COLO668 (cell line): ENCODE measurements around the gene LCE4A.
"Not testable (repeated sequence)": the region's sequence is repeated elsewhere in the genome, so short reads cannot be mapped to it uniquely, and the experiment has no call there.

ENCODE experiments used
- DNase-seq: peaks from one replicate; lab custom pipeline; 2025; ENCODE audit not compliant: unreplicated experiment; lab: John Stamatoyannopoulos, UW

Gene LCE4A, protein sequence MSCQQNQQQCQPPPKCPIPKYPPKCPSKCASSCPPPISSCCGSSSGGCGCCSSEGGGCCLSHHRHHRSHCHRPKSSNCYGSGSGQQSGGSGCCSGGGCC

GRCh38 chr1:152707860-152708259 is at the start of gene LCE4A:
Gene LCE4A, plus strand, starts transcription at chr1:152708160. Its CDS starts 916 bp downstream, at chr1:152709076.
- DNase-seq: no peak

DNA sequence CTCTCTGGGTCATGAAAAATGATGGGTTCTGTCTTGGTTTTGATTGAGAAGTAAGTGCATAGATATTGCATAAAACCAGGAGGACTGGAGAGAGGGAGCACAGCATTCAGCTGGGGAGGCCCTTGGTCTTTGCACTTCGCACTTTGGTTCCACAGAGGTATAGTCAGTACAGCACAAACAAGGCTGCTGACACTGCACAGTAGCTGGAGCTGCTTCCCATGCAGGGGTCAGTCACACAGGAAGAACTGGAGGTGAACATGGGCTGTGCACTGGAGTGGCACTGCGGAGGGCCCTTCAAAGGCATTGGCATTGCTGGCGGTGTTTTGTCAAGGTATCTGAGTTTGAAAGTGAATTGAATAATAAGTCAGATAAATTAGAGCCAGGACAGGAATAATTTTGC is 49.3 kb upstream of the LCE4A start:
- DNase-seq: no peak

- DNase-seq: no peak
Observed at GRCh38 chr1:152663098-152663497, 44.9 kb upstream of the LCE4A start, which contains the start of gene LCE2D. Gene LCE2D, plus strand, starts transcription at chr1:152663380. Its CDS starts 726 bp downstream, at chr1:152664106.

DNA sequence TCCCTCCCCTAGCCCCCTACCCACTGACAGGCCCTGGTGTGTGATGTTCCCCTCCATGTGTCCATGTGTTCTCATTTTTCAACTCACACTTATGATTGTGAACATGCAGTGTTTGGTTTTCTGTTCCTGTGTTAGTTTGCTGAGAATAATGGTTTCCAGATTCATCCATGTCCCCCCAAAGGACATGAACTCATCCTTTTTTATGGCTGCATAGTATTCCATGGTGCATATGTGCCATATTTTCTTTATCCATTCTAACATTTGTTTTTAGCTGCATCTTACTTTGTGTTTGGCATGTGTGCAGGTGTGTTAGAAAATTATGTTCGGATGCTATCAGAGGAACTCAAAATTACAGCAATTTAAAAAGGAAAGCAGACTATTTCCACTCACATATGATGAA is 41.8 kb upstream of the LCE4A start:
- DNase-seq: not testable (repeated sequence)

GRCh38 chr1:152667648-152668047 is 40.3 kb upstream of the LCE4A start:
- DNase-seq: no peak

- no peak for DNase-seq
Observed at GRCh38 chr1:152673016-152673415, 34.9 kb upstream of the LCE4A start.

- not testable (repeated sequence) for DNase-seq
Observed at GRCh38 chr1:152674983-152675382, 33.0 kb upstream of the LCE4A start, which contains the start of gene LCE2C. Gene LCE2C, plus strand, starts transcription at chr1:152675279. Its CDS starts 737 bp downstream, at chr1:152676016.

- no peak for DNase-seq
Observed at GRCh38 chr1:152679459-152679858, 28.5 kb upstream of the LCE4A start.

DNA sequence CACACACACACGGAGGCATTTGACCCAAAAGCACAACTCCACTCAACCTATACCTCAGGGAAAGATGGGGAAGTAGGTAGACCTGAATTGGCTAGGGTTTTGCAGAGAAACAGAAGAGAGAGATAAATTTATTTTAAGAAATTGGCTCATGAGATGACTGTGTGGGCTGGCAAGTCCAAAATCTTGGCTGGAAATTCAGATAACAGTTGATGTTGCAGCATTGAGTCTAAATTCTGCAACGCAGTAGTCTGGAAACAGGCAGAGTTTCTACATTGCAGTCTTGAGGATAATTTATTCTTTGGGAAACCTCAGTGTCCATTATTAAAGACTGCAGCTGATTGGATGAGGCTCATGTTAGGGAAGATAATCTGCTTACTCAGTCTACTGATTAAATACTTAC is 26.3 kb upstream of the LCE4A start:
- no peak for DNase-seq

DNA sequence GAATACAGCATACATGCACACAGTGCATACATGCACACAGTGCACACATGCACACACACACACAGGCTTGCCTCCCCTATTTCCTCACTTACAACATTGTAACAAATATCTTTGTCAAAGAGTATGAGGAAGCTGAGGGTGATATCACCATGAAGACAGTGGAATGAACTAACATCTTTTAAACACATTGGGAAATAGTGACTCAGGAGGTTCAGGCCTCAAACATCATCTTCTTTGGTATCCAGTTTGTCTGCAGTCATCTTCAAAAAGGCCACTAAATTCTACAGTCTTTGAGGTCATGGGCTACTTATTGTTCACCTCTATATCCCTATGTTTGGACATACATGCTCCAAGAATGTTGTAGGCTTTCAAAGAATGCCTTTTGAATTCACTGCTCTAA is 24.1 kb upstream of the LCE4A start:
- no peak for DNase-seq

DNA sequence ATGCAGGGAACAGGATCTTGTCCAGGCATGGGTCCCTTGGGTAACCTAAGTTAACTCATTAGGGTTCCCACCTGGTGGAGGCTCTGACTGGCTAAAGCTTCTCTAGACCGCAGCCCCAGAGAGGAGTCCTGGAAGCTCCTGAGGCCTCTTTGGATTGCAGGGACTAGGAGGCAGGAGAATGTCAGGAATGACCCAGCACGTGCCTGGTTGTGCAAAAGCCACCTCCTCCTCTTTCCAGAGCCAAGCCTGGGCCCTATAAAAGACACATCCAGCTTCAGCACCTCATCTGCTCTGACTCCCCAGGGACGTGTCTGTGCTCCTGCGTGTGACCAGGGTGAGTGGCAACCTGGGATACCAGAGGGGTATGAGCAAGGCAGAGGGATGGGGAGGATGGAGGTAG is 22.1 kb upstream of the LCE4A start, which contains the start of gene LCE2B:
Gene LCE2B, plus strand, starts transcription at position 301 of the 400 bp plus-strand sequence. CDS start 721 bp downstream, outside the sequence.
- DNase-seq: not testable (repeated sequence)

GRCh38 chr1:152697701-152698600 is 10.0 kb upstream of the LCE4A start, which contains the start of gene LCE2A:
Gene LCE2A, plus strand, starts transcription at chr1:152698345. Its CDS starts 557 bp downstream, at chr1:152698902.
- no peak for DNase-seq

DNA sequence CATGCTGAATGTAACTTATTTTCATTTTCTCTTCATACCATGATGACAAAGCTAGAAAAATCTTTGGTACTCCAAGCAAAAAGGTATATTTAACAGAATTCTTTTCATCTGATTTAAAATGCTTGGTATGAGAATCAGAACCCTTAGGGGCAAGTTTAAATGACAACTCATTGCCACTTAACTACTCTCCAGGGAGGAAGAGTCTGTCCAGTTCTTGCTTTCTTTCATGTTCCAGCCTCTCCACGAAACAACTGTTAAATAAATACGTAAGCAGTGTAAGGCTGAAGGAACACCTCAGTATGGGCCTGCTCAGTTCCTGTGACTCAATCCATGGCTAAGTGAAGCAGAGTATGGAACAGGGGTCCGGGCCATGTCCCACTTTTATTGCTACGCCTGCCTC is 8.2 kb upstream of the LCE4A start:
- no peak for DNase-seq

DNA sequence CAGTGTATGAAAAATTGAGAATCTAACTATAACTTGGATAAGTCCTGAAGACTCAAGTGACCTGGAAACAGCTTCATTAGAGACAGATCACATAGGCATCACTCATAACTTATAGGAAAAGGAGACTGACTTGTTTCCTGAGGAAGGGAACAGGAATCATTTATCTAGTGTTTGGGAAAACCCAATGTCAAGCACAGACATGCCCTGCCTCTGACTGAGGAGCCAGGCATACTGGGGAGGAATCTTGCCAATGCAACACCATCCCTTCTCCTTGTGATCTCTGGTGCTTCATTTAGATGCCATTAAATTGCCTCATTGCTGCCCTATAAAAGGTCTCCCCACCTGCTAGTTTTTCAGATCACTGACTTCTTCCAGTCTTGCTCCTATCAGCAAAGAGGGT is 10.3 kb downstream of the LCE4A start:
- no peak for DNase-seq

GRCh38 chr1:152725261-152725660 is 17.3 kb downstream of the LCE4A start:
- no peak for DNase-seq

GRCh38 chr1:152728986-152729385 is 21.0 kb downstream of the LCE4A start:
- DNase-seq: no peak

DNA sequence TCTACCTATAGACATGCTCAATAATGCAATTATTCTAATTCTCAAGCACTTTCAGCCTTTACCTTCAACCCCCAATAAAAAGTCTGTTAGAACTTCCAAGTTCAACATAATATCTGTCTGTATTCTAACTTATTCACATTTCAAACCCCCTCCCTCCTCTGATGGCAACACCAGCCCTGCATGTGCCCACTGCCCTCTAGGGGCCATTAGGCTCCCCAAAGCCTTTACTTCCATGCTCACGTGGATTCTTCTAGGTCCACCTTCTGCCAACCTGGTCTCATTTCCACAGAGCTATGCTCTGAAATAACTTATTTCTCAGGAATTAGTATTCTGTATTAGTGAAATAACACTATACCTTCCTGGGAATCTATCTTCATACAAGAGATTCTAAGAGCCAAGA is 27.7 kb downstream of the LCE4A start:
- DNase-seq: no peak

GRCh38 chr1:152737997-152738396 is 30.0 kb downstream of the LCE4A start:
- no peak for DNase-seq

GRCh38 chr1:152739841-152740240 is 31.9 kb downstream of the LCE4A start:
- DNase-seq: no peak

- no peak for DNase-seq
Observed at GRCh38 chr1:152741656-152742055, 33.7 kb downstream of the LCE4A start.

DNA sequence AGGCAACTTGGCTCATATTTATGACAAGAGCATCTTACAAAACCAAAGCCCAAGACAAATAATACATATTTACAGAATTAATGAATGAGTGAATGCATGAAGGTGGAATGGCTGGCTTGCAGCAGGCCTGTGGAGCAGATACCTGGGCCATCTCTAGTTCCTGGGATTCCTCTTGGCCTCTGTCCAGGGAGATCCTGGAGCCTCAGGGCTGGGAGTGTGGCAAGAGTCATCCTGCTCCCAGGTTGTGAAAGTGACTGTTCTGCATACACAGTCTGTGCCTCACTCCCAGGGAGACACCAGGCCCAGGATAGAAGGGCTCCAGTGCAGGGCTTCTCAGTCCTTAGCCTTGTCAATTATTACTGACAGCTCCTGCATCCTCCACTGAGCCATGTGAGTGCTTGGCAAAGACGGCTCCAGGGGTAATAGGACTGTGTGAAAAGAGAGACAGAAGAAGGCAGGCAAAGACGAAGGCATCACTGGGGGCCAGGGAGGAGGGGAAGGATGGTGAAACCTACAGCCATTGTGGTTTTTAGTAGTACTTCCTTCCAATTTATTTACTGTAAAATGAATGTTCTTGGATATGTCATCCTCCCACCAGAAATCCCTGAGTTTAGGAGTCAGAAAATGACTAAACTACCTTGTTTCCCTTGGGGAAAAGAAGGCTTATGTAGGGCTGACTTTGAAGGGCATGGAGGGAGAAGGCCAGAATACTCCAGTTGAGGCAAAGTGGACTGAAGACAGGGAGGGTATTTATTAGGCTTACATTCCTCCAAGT is 35.6 kb downstream of the LCE4A start:
- DNase-seq: no peak
